DOHH2 (cell line): ENCODE data around the gene FUT4.

Source experiments
- H3F3A ChIP-seq: fragments of 200-600 bp; sonication (generic), shearing (Covaris generic); 2 replicates; pipeline ENCODE4 v1.6.0; 2016; ENCODE audit warnings: antibody characterized with exemption, mild to moderate bottlenecking; ENCODE audit not compliant: control insufficient read depth, insufficient read depth
- H3K27ac ChIP-seq: fragments of 200-600 bp; sonication (generic); 2 replicates; pipeline ENCODE4 v1.5.1; 2014; ENCODE audit warnings: low read depth, mild to moderate bottlenecking, low read length, moderate library complexity
- H3K27me3 ChIP-seq: fragments of 200-600 bp; sonication (generic); 2 replicates; pipeline ENCODE4 v1.6.1; 2014; ENCODE audit warnings: mild to moderate bottlenecking, low read length, mixed read lengths; ENCODE audit not compliant: control insufficient read depth
- H3K36me3 ChIP-seq: fragments of 200-600 bp; sonication (generic); 2 replicates; pipeline ENCODE4 v1.6.1; 2014; ENCODE audit warnings: mild to moderate bottlenecking, low read length, moderate library complexity, mixed read lengths; ENCODE audit not compliant: control insufficient read depth
- H3K4me1 ChIP-seq: fragments of 200-600 bp; sonication (generic); 2 replicates; pipeline ENCODE4 v1.6.1; 2014; ENCODE audit warnings: mild to moderate bottlenecking, low read length, mixed read lengths; ENCODE audit not compliant: control insufficient read depth
- H3K4me2 ChIP-seq: fragments of 200-600 bp; sonication (generic); 2 replicates; pipeline ENCODE4 v1.6.0; 2014; ENCODE audit warnings: mild to moderate bottlenecking, low read length, moderate library complexity
- H3K4me3 ChIP-seq: fragments of 200-600 bp; sonication (generic); 2 replicates; pipeline ENCODE4 v1.5.1; 2014; ENCODE audit warnings: mild to moderate bottlenecking, low read length, mixed read lengths
- H3K79me2 ChIP-seq: fragments of 200-600 bp; sonication (generic); 2 replicates; pipeline ENCODE4 v1.6.1; 2014; ENCODE audit warnings: mild to moderate bottlenecking, low read length, mixed read lengths; ENCODE audit not compliant: control insufficient read depth
- H3K9me2 ChIP-seq: fragments of 200-600 bp; sonication (generic); replicated peaks from 2 replicates; pipeline ENCODE4 v1.6.1; 2014; ENCODE audit warnings: mild to moderate bottlenecking, low read length, mixed read lengths; ENCODE audit not compliant: control insufficient read depth
- H3K9me3 ChIP-seq: fragments of 200-600 bp; sonication (generic); 2 replicates; pipeline ENCODE4 v1.6.1; 2014; ENCODE audit warnings: antibody characterized with exemption, low read length, mixed read lengths; ENCODE audit not compliant: control insufficient read depth, insufficient read depth
- H4K20me1 ChIP-seq: fragments of 200-600 bp; sonication (generic); 2 replicates; pipeline ENCODE4 v1.6.0; 2014; ENCODE audit warnings: low read depth, mild to moderate bottlenecking, antibody characterized with exemption, low read length, moderate library complexity; ENCODE audit not compliant: control insufficient read depth, insufficient read depth
- CTCF ChIP-seq: fragments of 200-600 bp; sonication (generic); IDR thresholded peaks from one replicate; pipeline ENCODE4 v1.5.1; 2014; ENCODE audit warnings: antibody characterized with exemption, mild to moderate bottlenecking, low read depth, low read length; ENCODE audit not compliant: poor library complexity, severe bottlenecking
- EZH2phosphoT487 ChIP-seq: fragments of 200-600 bp; sonication (generic); IDR thresholded peaks from 2 replicates; pipeline ENCODE4 v1.6.1; 2017; ENCODE audit warnings: borderline replicate concordance, mild to moderate bottlenecking, antibody characterized with exemption, low read length, moderate library complexity, mixed read lengths

FUT4 gene

GRCh38 chr11:94511932-94512781, 31.6 kb upstream of the FUT4 start, which contains the start of gene C11orf97:
TSS of gene C11orf97 (plus strand) at chr11:94512461. CDS start at chr11:94512529, 68 bp downstream.
- Histone ChIP-seq H3F3A (peaks cover 2% of the 10 kb centered on the region; the same call in 1 of the 2 replicates), H3K9me3 (no peaks in the 10 kb centered on the region), H3K4me3 (peak within 1 kb of the TSS; percentile 54), H4K20me1 (no peaks in the 10 kb centered on the region), H3K27ac (no peak within 1 kb of the TSS), H3K27me3 (peaks cover 20% of the 10 kb centered on the region), H3K9me2 (no peaks in the 10 kb centered on the region), H3K79me2 (no peaks in the 10 kb centered on the region), H3K4me2 (peak within 1 kb of the TSS; percentile 62), H3K36me3 (no peaks in the 10 kb centered on the region), H3K4me1 (peaks cover 13% of the 10 kb centered on the region)
- TF ChIP-seq EZH2phosphoT487 (no peak), CTCF (no peak)

- Histone ChIP-seq H3K79me2 (no peaks in the 10 kb centered on the region), H4K20me1 (no peaks in the 10 kb centered on the region), H3K4me2 (peak overlapping the region; percentile 62)
These were observed 30.6 kb upstream of the FUT4 start for GRCh38 chr11:94513091-94513490.

GRCh38 chr11:94515398-94515797, 28.3 kb upstream of the FUT4 start:
- H3K79me2 ChIP-seq, result no peaks in the 10 kb centered on the region
- H3K4me1 ChIP-seq, result peaks cover 13% of the 10 kb centered on the region
- H3K27me3 ChIP-seq, result peaks cover 20% of the 10 kb centered on the region
- H3K27ac ChIP-seq, result no peak overlapping the region
- H3K4me3 ChIP-seq, result no peak overlapping the region
- H3K4me2 ChIP-seq, result no peak overlapping the region
- H3K9me2 ChIP-seq, result no peaks in the 10 kb centered on the region
- no peaks in the 10 kb centered on the region for H4K20me1 ChIP-seq
- peaks cover 2% of the 10 kb centered on the region; the same call in 1 of the 2 replicates for H3F3A ChIP-seq
- TF ChIP-seq CTCF, result no peak
- no peak for TF ChIP-seq EZH2phosphoT487
- H3K36me3 ChIP-seq, result no peaks in the 10 kb centered on the region
- H3K9me3 ChIP-seq, result no peaks in the 10 kb centered on the region

More at GRCh38 chr11:94513091-94513490, 30.6 kb upstream of the FUT4 start:
- Histone ChIP-seq H3K9me2 (no peaks in the 10 kb centered on the region), H3K4me1 (peaks cover 13% of the 10 kb centered on the region), H3K9me3 (no peaks in the 10 kb centered on the region), H3K27me3 (peaks cover 20% of the 10 kb centered on the region), H3K36me3 (no peaks in the 10 kb centered on the region), H3K27ac (no peak overlapping the region), H3K4me3 (peak overlapping the region; percentile 22), H3F3A (peaks cover 2% of the 10 kb centered on the region; the same call in 1 of the 2 replicates)
- no peak for TF ChIP-seq EZH2phosphoT487
- TF ChIP-seq CTCF, result no peak
